Measurements from ENCODE around the gene SDC3. TPM values are rescaled to one million over a fixed set of nuclear protein-coding genes. Genes with fewer than 3 reads are reported as not detected.

The SDC3 gene
- total and polyA plus RNA-seq, 2 donors (not counting 1 experiment from before 2014, with no cell fraction given) = 0.30 to 4.6 TPM

DNA sequence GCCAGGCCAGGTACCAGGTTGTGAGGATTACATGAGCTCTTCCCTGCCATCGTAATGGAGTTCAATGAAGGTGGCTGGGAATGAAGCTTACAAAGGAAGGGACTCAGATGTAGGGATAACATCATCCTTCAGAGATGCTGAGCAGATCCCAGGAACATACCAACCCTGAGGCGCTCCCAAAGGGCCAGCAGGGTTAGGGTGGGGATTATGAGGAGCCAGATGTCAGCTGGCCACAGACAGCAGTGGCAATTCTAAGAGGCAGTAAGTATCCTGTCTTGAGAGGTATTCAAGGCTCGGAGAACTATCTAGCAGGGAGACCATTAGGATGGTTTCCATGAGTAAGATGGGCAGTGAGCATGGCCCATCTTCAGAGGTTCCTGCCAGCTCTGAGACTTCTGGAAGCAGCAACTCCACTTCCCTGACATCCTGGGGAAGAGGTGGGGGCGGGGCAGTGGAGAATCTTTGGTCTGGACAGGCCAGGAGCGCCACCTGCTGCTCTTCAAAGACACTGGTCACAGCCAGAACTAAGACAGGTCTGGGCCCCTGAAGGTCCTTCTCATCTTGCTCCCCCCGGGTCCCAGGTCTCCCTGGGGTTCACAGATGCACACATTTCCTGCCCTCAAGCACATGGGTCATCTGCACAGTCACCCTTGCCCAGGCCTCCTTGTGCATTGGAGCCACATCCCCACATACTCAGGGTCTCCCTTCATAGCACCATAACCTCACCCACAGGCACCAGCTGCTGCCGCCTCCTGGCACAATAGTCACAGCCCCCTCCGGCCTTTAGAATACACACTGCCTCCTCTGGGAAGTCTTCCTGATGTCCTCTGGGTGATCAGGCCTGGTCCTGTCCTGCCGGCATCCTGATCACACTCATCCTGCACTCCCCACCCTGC is 2.7 kb upstream of the SDC3 start:
- POLR2A ChIA-PET = interaction anchor here (0.7 to 2.5 kb wide), 3 partner anchors 107 to 193 kb away, joined by 3 to 5 read pairs (median 4); no protein-coding TSS in a partner anchor
- CTCF ChIA-PET = interaction anchor here (0.7 to 8.6 kb wide), 24 partner anchors 10 to 192 kb away, joined by 3 to 337 read pairs (median 5); no protein-coding TSS in a partner anchor
- Histone ChIP-seq H3K79me2 (ENCODE audit: control insufficient read depth, insufficient read depth, low read length) (no peaks in the 10 kb centered on the region), H3K9ac (ENCODE audit: low read length) (no peak overlapping the region), H3K9me3 (ENCODE audit: control extremely low read depth in 1 of 3, control insufficient read depth in 2 of 3, insufficient read depth in 1 of 3, low read length in 2 of 3) (peaks cover 0 to 14% (median 0%) of the 10 kb centered on the region in 3 donors), H3K4me3 (ENCODE audit: control extremely low read depth in 1 of 5, extremely low read depth in 1 of 5, insufficient read depth in 1 of 5, low read depth in 2 of 5, low read length in 4 of 5) (no peak overlapping the region), H3K4me1 (ENCODE audit: control insufficient read depth in 2 of 2, insufficient read depth in 2 of 2, low read length in 2 of 2) (peaks cover 30 to 31% of the 10 kb centered on the region in 2 donors), H3K27me3 (replicated peaks in 1 of 4; ENCODE audit: control extremely low read depth in 1 of 4, control insufficient read depth in 3 of 4, insufficient read depth in 4 of 4, low read length in 3 of 4) (peaks cover 0 to 40% (median 18%) of the 10 kb centered on the region in 4 experiments), H2AFZ (ENCODE audit: insufficient read depth, low read depth, low read length, poor library complexity, severe bottlenecking) (no peak overlapping the region), H3K4me2 (replicated peaks; ENCODE audit: low read depth, low read length, poor library complexity, severe bottlenecking) (no peak overlapping the region), H3K36me3 (replicated peaks in 1 of 2; ENCODE audit: control extremely low read depth in 1 of 2, control insufficient read depth in 1 of 2, extremely low read depth in 1 of 2, insufficient read depth in 2 of 2, low read length in 1 of 2) (no peaks in the 10 kb centered on the region), H4K20me1 (ENCODE audit: control insufficient read depth, insufficient read depth, low read length, poor library complexity, severe bottlenecking) (no peaks in the 10 kb centered on the region), H3K27ac (ENCODE audit: low read length in 2 of 2) (no peak overlapping the region)
- ATAC-seq (ENCODE audit: low read depth) (peak; percentile 57), DNase-seq (peak; percentile 74)
- H3K27ac Mint-ChIP-seq = no peak overlapping the region
- H3K9me3 Mint-ChIP-seq (ENCODE audit: insufficient read depth) = no peaks in the 10 kb centered on the region
- H3K27me3 Mint-ChIP-seq = peaks cover 32% of the 10 kb centered on the region
- intact Hi-C loops (cut with micrococcal nuclease) = loop anchor here (1.0 kb wide), 3 partner anchors 110 to 192 kb away; no protein-coding TSS in a partner anchor
- 46% methylated on average over 9 of the region's 9 CpGs for WGBS (ENCODE audit: insufficient coverage)
- TF ChIP-seq EZH2 (IDR thresholded peaks at IDR 0.05; ENCODE audit: borderline replicate concordance, insufficient read depth, low read depth, low read length, poor library complexity, severe bottlenecking) = no peak
- TF ChIP-seq, protein P1, sequence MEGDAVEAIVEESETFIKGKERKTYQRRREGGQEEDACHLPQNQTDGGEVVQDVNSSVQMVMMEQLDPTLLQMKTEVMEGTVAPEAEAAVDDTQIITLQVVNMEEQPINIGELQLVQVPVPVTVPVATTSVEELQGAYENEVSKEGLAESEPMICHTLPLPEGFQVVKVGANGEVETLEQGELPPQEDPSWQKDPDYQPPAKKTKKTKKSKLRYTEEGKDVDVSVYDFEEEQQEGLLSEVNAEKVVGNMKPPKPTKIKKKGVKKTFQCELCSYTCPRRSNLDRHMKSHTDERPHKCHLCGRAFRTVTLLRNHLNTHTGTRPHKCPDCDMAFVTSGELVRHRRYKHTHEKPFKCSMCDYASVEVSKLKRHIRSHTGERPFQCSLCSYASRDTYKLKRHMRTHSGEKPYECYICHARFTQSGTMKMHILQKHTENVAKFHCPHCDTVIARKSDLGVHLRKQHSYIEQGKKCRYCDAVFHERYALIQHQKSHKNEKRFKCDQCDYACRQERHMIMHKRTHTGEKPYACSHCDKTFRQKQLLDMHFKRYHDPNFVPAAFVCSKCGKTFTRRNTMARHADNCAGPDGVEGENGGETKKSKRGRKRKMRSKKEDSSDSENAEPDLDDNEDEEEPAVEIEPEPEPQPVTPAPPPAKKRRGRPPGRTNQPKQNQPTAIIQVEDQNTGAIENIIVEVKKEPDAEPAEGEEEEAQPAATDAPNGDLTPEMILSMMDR (IDR thresholded peaks at IDR 0.05) = peak; percentile 72
- H3K4me1 Mint-ChIP-seq = peaks cover 29% of the 10 kb centered on the region
- H3K4me3 Mint-ChIP-seq = no peak overlapping the region

All from B cell (primary cell).